Activated CD8-positive, alpha-beta memory T cell treated with anti-CD3 and anti-CD28 coated beads for 36 hours (primary cell): ENCODE results near the gene ZNF462. TPM values are rescaled to one million over a fixed set of nuclear protein-coding genes. Genes with fewer than 3 reads are reported as not detected.

Source experiments
- CTCF ChIA-PET: fragments of 350-600 bp; sonication (Branson Sonifier 250); formaldehyde crosslinking; loops from one replicate; lab custom pipeline; 2021; ENCODE audit warnings: antibody characterized with exemption; lab: Charles Lee
- POLR2A ChIA-PET: fragments of 350-600 bp; sonication (Branson Sonifier 250); formaldehyde crosslinking; loops from one replicate; lab custom pipeline; 2021; ENCODE audit warnings: antibody characterized with exemption; lab: Charles Lee
- total RNA-seq, 2 experiments: library from RNA; stranded (reverse); gene quantifications; one replicate each; pipeline ENCODE4 v1.2.3, GENCODE V29; 2021

The ZNF462 gene
- total RNA-seq, 2 experiments from 2014 or later: 0.06 to 0.27 TPM

GRCh38 chr9:106954974-106955850 is 92.2 kb downstream of the ZNF462 start:
- ChIA-PET POLR2A (no interaction called here), CTCF (no interaction called here)

- ChIA-PET CTCF (no interaction called here), POLR2A (no interaction called here)
Measured at GRCh38 chr9:106956971-106957370, 94.0 kb downstream of the ZNF462 start.

GRCh38 chr9:106958955-106959657 is 96.1 kb downstream of the ZNF462 start:
- POLR2A ChIA-PET: no interaction called here

GRCh38 chr9:106960258-106960657 is 97.3 kb downstream of the ZNF462 start:
- POLR2A ChIA-PET: no interaction called here
- CTCF ChIA-PET: no interaction called here

More at GRCh38 chr9:106958955-106959657, 96.1 kb downstream of the ZNF462 start:
- CTCF ChIA-PET: interaction anchor here (0.5 kb wide), 1 partner anchor 859 kb away, joined by 3 read pairs; no protein-coding TSS in a partner anchor

GRCh38 chr9:106961623-106962022 is 98.7 kb downstream of the ZNF462 start:
- CTCF ChIA-PET: no interaction called here
- POLR2A ChIA-PET: no interaction called here

- POLR2A ChIA-PET: no interaction called here
- CTCF ChIA-PET: no interaction called here
Measured at GRCh38 chr9:106962122-106962521, 99.2 kb downstream of the ZNF462 start.

GRCh38 chr9:106962615-106963363 is 99.8 kb downstream of the ZNF462 start:
- ChIA-PET CTCF (no interaction called here), POLR2A (no interaction called here)

GRCh38 chr9:106963684-106964083 is 100.7 kb downstream of the ZNF462 start:
- ChIA-PET POLR2A (no interaction called here), CTCF (no interaction called here)

- ChIA-PET CTCF (no interaction called here), POLR2A (no interaction called here)
Measured at GRCh38 chr9:106964329-106964728, 101.4 kb downstream of the ZNF462 start.

- POLR2A ChIA-PET: no interaction called here
- CTCF ChIA-PET: no interaction called here
Measured at GRCh38 chr9:106964822-106965525, 102.0 kb downstream of the ZNF462 start.

- POLR2A ChIA-PET: no interaction called here
- CTCF ChIA-PET: no interaction called here
Measured at GRCh38 chr9:106966481-106966880, 103.5 kb downstream of the ZNF462 start.

- ChIA-PET POLR2A (no interaction called here), CTCF (no interaction called here)
Measured at GRCh38 chr9:106969696-106970095, 106.7 kb downstream of the ZNF462 start.

- POLR2A ChIA-PET: no interaction called here
- CTCF ChIA-PET: no interaction called here
Measured at GRCh38 chr9:106970219-106970975, 107.4 kb downstream of the ZNF462 start.

GRCh38 chr9:106970976-106971457 is 108.1 kb downstream of the ZNF462 start:
- CTCF ChIA-PET: no interaction called here

GRCh38 chr9:106972082-106972481 is 109.1 kb downstream of the ZNF462 start:
- ChIA-PET POLR2A (no interaction called here), CTCF (interaction anchor here (0.6 kb wide), 1 partner anchor 253 kb away, joined by 3 read pairs; no protein-coding TSS in a partner anchor)

More at GRCh38 chr9:106970976-106971457, 108.1 kb downstream of the ZNF462 start:
- POLR2A ChIA-PET: no interaction called here

- ChIA-PET POLR2A (no interaction called here), CTCF (interaction anchor here (0.7 kb wide), 1 partner anchor 9 kb away, joined by 3 read pairs; no protein-coding TSS in a partner anchor)
Measured at GRCh38 chr9:106974341-106974740, 111.4 kb downstream of the ZNF462 start.

- ChIA-PET CTCF (no interaction called here), POLR2A (no interaction called here)
Measured at GRCh38 chr9:106976772-106977171, 113.8 kb downstream of the ZNF462 start.

- ChIA-PET CTCF (no interaction called here), POLR2A (no interaction called here)
Measured at GRCh38 chr9:106980551-106981101, 117.7 kb downstream of the ZNF462 start.
